H9 (cell line): ENCODE measurements around the gene ALDH1A2. TPM values are rescaled to one million over a fixed set of nuclear protein-coding genes. Genes with fewer than 3 reads are reported as not detected.

Experiments
- DNase-seq: peaks from one replicate; pipeline ENCODE4 v3.0.0-alpha.2; 2017
- H2AFZ ChIP-seq: one replicate; pipeline ENCODE4 v1.6.1; 2013; ENCODE audit warnings: mild to moderate bottlenecking, low read length, control low read depth, moderate library complexity
- H2AK5ac ChIP-seq: 2 replicates; pipeline ENCODE4 v1.6.1; 2013; ENCODE audit warnings: low read length, control low read depth, mixed read lengths; ENCODE audit not compliant: insufficient read length
- H2BK120ac ChIP-seq: one replicate; pipeline ENCODE4 v1.6.1; 2013; ENCODE audit warnings: low read depth, mild to moderate bottlenecking, low read length, control low read depth, inconsistent platforms; ENCODE audit not compliant: poor library complexity, severe bottlenecking
- H2BK12ac ChIP-seq: 2 replicates; pipeline ENCODE4 v1.6.1; 2013; ENCODE audit warnings: low read length, control low read depth, mixed read lengths, low read depth; ENCODE audit not compliant: insufficient read length
- H2BK15ac ChIP-seq: 2 replicates; pipeline ENCODE4 v1.6.1; 2013; ENCODE audit warnings: low read depth, low read length, control low read depth
- H2BK20ac ChIP-seq: one replicate; pipeline ENCODE4 v1.6.1; 2013; ENCODE audit warnings: low read depth, mild to moderate bottlenecking, low read length, control low read depth, inconsistent platforms; ENCODE audit not compliant: poor library complexity, severe bottlenecking
- H2BK5ac ChIP-seq: 2 replicates; pipeline ENCODE4 v1.6.1; 2013; ENCODE audit warnings: low read length, control low read depth, mixed read lengths; ENCODE audit not compliant: insufficient read length
- H3K14ac ChIP-seq: 2 replicates; pipeline ENCODE4 v1.6.1; 2013; ENCODE audit warnings: low read length, control low read depth; ENCODE audit not compliant: insufficient read depth
- H3K18ac ChIP-seq: 2 replicates; pipeline ENCODE4 v1.6.1; 2013; ENCODE audit warnings: low read depth, mild to moderate bottlenecking, mixed read lengths, low read length, control low read depth; ENCODE audit not compliant: insufficient read length
- H3K23ac ChIP-seq: 2 replicates; pipeline ENCODE4 v1.6.1; 2013; ENCODE audit warnings: low read length, control low read depth, mixed read lengths, low read depth; ENCODE audit not compliant: insufficient read length
- H3K23me2 ChIP-seq: 2 replicates; pipeline ENCODE4 v1.6.1; 2013; ENCODE audit warnings: low read depth, mild to moderate bottlenecking, mixed read lengths, low read length, control low read depth; ENCODE audit not compliant: insufficient read length, poor library complexity, severe bottlenecking
- H3K27ac ChIP-seq: 2 replicates; pipeline ENCODE4 v1.5.1; 2013; ENCODE audit warnings: low read length, control low read depth, mixed read lengths, low read depth; ENCODE audit not compliant: insufficient read length
- H3K27me3 ChIP-seq: 2 replicates; pipeline ENCODE4 v1.6.1; 2013; ENCODE audit warnings: low read length, control low read depth, inconsistent platforms; ENCODE audit not compliant: insufficient read depth
- H3K4ac ChIP-seq: 2 replicates; pipeline ENCODE4 v1.6.1; 2013; ENCODE audit warnings: low read depth, mild to moderate bottlenecking, control low read depth, inconsistent platforms, low read length, moderate library complexity
- H3K4me1 ChIP-seq: 2 replicates; pipeline ENCODE4 v1.6.1; 2013; ENCODE audit warnings: low read length, control low read depth, inconsistent platforms; ENCODE audit not compliant: insufficient read depth
- H3K4me2 ChIP-seq: 2 replicates; pipeline ENCODE4 v1.6.1; 2013; ENCODE audit warnings: low read length, control low read depth, mixed read lengths; ENCODE audit not compliant: insufficient read length, insufficient read depth
- H3K56ac ChIP-seq: 2 replicates; pipeline ENCODE4 v1.6.1; 2013; ENCODE audit warnings: low read depth, mild to moderate bottlenecking, mixed read lengths, low read length, control low read depth; ENCODE audit not compliant: insufficient read length
- H3K79me1 ChIP-seq: 2 replicates; pipeline ENCODE4 v1.6.1; 2013; ENCODE audit warnings: low read depth, mild to moderate bottlenecking, moderate library complexity, low read length, control low read depth, inconsistent platforms; ENCODE audit not compliant: insufficient read depth, poor library complexity, severe bottlenecking
- H3K79me2 ChIP-seq: 2 replicates; pipeline ENCODE4 v1.6.1; 2013; ENCODE audit warnings: low read length, control low read depth, inconsistent platforms; ENCODE audit not compliant: insufficient read depth
- H3K9ac ChIP-seq: 2 replicates; pipeline ENCODE4 v1.6.1; 2013; ENCODE audit warnings: low read length, control low read depth, mixed read lengths; ENCODE audit not compliant: insufficient read length; ENCODE audit errors: extremely low read depth
- H3K9me3 ChIP-seq: one replicate; pipeline ENCODE4 v1.6.1; 2013; ENCODE audit warnings: low read depth, low read length, inconsistent platforms; ENCODE audit not compliant: control insufficient read depth
- H3T11ph ChIP-seq: one replicate; pipeline ENCODE4 v1.6.1; 2013; ENCODE audit warnings: mild to moderate bottlenecking, low read length, control low read depth, inconsistent platforms
- H4K20me1 ChIP-seq: one replicate; pipeline ENCODE4 v1.6.1; 2013; ENCODE audit not compliant: control insufficient read depth, insufficient read length, insufficient read depth
- H4K5ac ChIP-seq: 2 replicates; pipeline ENCODE4 v1.6.1; 2013; ENCODE audit warnings: low read depth, mild to moderate bottlenecking, mixed read lengths, low read length, control low read depth; ENCODE audit not compliant: insufficient read length
- H4K8ac ChIP-seq: replicated peaks from 2 replicates; pipeline ENCODE4 v1.6.1; 2013; ENCODE audit warnings: low read length, control low read depth, mixed read lengths, low read depth; ENCODE audit not compliant: insufficient read length
- H4K91ac ChIP-seq: 2 replicates; pipeline ENCODE4 v1.6.1; 2013; ENCODE audit warnings: low read depth, mild to moderate bottlenecking, moderate library complexity, mixed read lengths, low read length, control low read depth; ENCODE audit not compliant: insufficient read length
- H3K27ac Mint-ChIP-seq, 3 experiments: 2 replicates in 2 of 3; 3 replicates in 1 of 3; pipeline ENCODE4 v1.8.0; 2020 to 2021; ENCODE audit warnings: mixed read lengths in 3 of 3, mild to moderate bottlenecking in 1 of 3, moderate library complexity in 1 of 3
- H3K27me3 Mint-ChIP-seq: 2 replicates; pipeline ENCODE4 v1.8.0; 2021; ENCODE audit warnings: low read depth, mild to moderate bottlenecking, moderate library complexity, mixed read lengths
- H3K36me3 Mint-ChIP-seq, 3 experiments: 2 replicates in 2 of 3; 3 replicates in 1 of 3; pipeline ENCODE4 v1.8.0; 2020 to 2021; ENCODE audit warnings: low read depth in 3 of 3, mixed read lengths in 3 of 3; ENCODE audit not compliant: insufficient read depth in 1 of 3
- H3K4me1 Mint-ChIP-seq, 2 experiments: 2 replicates each; pipeline ENCODE4 v1.8.0; 2020; ENCODE audit warnings: mixed read lengths in 2 of 2
- H3K4me3 Mint-ChIP-seq, 2 experiments: 2 replicates in 1 of 2; 3 replicates in 1 of 2; pipeline ENCODE4 v1.8.0; 2020 to 2021; ENCODE audit warnings: mild to moderate bottlenecking in 2 of 2, mixed read lengths in 2 of 2, moderate library complexity in 1 of 2
- H3K9me3 Mint-ChIP-seq, 2 experiments: 2 replicates in 1 of 2; 3 replicates in 1 of 2; pipeline ENCODE4 v1.8.0; 2020; ENCODE audit warnings: mild to moderate bottlenecking in 2 of 2, mixed read lengths in 2 of 2, moderate library complexity in 1 of 2
- CTCF ChIP-seq: fragments of 200-600 bp; sonication (generic); conservative IDR thresholded peaks from 3 replicates; pipeline ENCODE4 v1.8.0; 2021; ENCODE audit warnings: antibody characterized with exemption, mild to moderate bottlenecking
- WGBS: extraction: QIAGEN DNeasy Blood & Tissue Kit; methylation state at CpG from one replicate; pipeline ENCODE4 v1.1.7; 2013; ENCODE audit warnings: missing lambda C conversion rate, low lambda C conversion rate, mixed read lengths; ENCODE audit not compliant: insufficient read length; ENCODE audit errors: extremely low coverage; 5-methylcytosine and 5-hydroxymethylcytosine counted together
- total RNA-seq: library from RNA; stranded (reverse); gene quantifications from 2 replicates; pipeline ENCODE4 v1.2.1, GENCODE V29; 2021

The ALDH1A2 gene
- total RNA-seq, 1 experiment from 2014 or later, result 0.72 TPM

- no peak for DNase-seq
- Histone ChIP-seq H2BK120ac (no peak overlapping the region), H3K56ac (no peak overlapping the region), H3T11ph (no peak overlapping the region), H3K4ac (no peak overlapping the region), H2BK5ac (no peak overlapping the region), H3K27ac (no peak overlapping the region), H3K9me3 (no peaks in the 10 kb centered on the region), H2BK20ac (no peak overlapping the region), H3K23me2 (no peaks in the 10 kb centered on the region), H3K79me1 (no peaks in the 10 kb centered on the region), H4K20me1 (no peaks in the 10 kb centered on the region), H2AFZ (no peak overlapping the region), H3K9ac (no peak overlapping the region), H3K79me2 (no peaks in the 10 kb centered on the region), H2BK15ac (no peak overlapping the region), H4K5ac (no peak overlapping the region), H3K18ac (no peak overlapping the region), H3K23ac (no peak overlapping the region), H3K4me2 (no peak overlapping the region), H3K4me1 (no peaks in the 10 kb centered on the region), H3K14ac (no peak overlapping the region), H3K27me3 (no peaks in the 10 kb centered on the region), H2AK5ac (no peak overlapping the region), H2BK12ac (no peak overlapping the region), H4K8ac (no peak overlapping the region), H4K91ac (no peak overlapping the region)
- Mint-ChIP-seq H3K27ac (no peak overlapping the region), H3K36me3 (peaks cover 0 to 3% (median 0%) of the 10 kb centered on the region in 3 experiments; a peak in 1 of 7 replicates), H3K27me3 (0 out of 2 replicates have a peak, but pooled peaks cover 3% of the 10 kb centered on the region), H3K4me1 (no peaks in the 10 kb centered on the region), H3K4me3 (no peak overlapping the region), H3K9me3 (no peaks in the 10 kb centered on the region)
- TF ChIP-seq CTCF, result no peak
- no CpG with 5 or more reads among the region's 3 CpGs for WGBS
Measured at GRCh38 chr15:57993409-57994145, 71.9 kb downstream of the ALDH1A2 start.
